B cell (primary cell): ENCODE results near the gene SLC25A26. TPM values are rescaled to one million over a fixed set of nuclear protein-coding genes. Genes with fewer than 3 reads are reported as not detected.

Source experiments
- ATAC-seq: fragments of 200-7000 bp; cut with Tn5 transposase; one replicate; pipeline ENCODE4 v1.10.0; 2021; ENCODE audit warnings: low read depth, mild to moderate bottlenecking, moderate number of reproducible peaks, moderate library complexity
- CTCF ChIA-PET: fragments of 350-600 bp; sonication (Branson Sonifier 250); formaldehyde crosslinking; loops from one replicate; lab custom pipeline; 2021; ENCODE audit warnings: antibody characterized with exemption, inconsistent platforms; lab: Charles Lee
- POLR2A ChIA-PET: fragments of 350-600 bp; sonication (Branson Sonifier 250); formaldehyde crosslinking; loops from one replicate; lab custom pipeline; 2021; ENCODE audit warnings: antibody characterized with exemption; lab: Charles Lee
- DNase-seq: peaks from one replicate; pipeline ENCODE4 v3.0.0; 2013
- H2AFZ ChIP-seq: 2 replicates; pipeline ENCODE4 v1.6.1; 2012; ENCODE audit warnings: mild to moderate bottlenecking, low read depth, low read length; ENCODE audit not compliant: insufficient read depth, poor library complexity, severe bottlenecking
- H3K27ac ChIP-seq, 2 donors: 1 replicate in 1 of 2; 2 replicates in 1 of 2; pipeline ENCODE4 v1.5.1; 2012 to 2013; ENCODE audit warnings: low read length in 2 of 2, mild to moderate bottlenecking in 2 of 2, moderate library complexity in 1 of 2
- H3K27me3 ChIP-seq, 4 experiments: fragments of 200-600 bp in 1 of 4; sonication (generic) in 1 of 4; replicated peaks in 1 of 4; 1 replicate in 2 of 4; 2 replicates in 2 of 4; pipeline versions ENCODE4 v1.6.1 to v1.7.0; 2013 to 2016; ENCODE audit warnings: low read length in 3 of 4, mild to moderate bottlenecking in 2 of 4, mixed read lengths in 1 of 4, moderate library complexity in 1 of 4; ENCODE audit not compliant: insufficient read depth in 4 of 4, control insufficient read depth in 3 of 4; ENCODE audit errors: control extremely low read depth in 1 of 4
- H3K36me3 ChIP-seq, 2 experiments: replicated peaks in 1 of 2; 1 replicate in 1 of 2; 2 replicates in 1 of 2; pipeline versions ENCODE4 v1.6.1 to v1.7.1; 2013; ENCODE audit warnings: low read length in 1 of 2; ENCODE audit not compliant: insufficient read depth in 2 of 2, control insufficient read depth in 1 of 2; ENCODE audit errors: control extremely low read depth in 1 of 2, extremely low read depth in 1 of 2
- H3K4me1 ChIP-seq, 2 donors: fragments of 200-600 bp in 1 of 2; sonication (generic) in 1 of 2; 1 replicate in 1 of 2; 2 replicates in 1 of 2; pipeline versions ENCODE4 v1.5.1 to v1.6.1; 2013 to 2017; ENCODE audit warnings: low read length in 2 of 2; ENCODE audit not compliant: control insufficient read depth in 2 of 2, insufficient read depth in 2 of 2
- H3K4me2 ChIP-seq: replicated peaks from 2 replicates; pipeline ENCODE3; 2012; ENCODE audit warnings: mild to moderate bottlenecking, low read depth, low read length; ENCODE audit not compliant: poor library complexity, severe bottlenecking
- H3K4me3 ChIP-seq, 5 experiments: fragments of 200-600 bp in 1 of 5; sonication (generic) in 1 of 5; 1 replicate in 3 of 5; 2 replicates in 2 of 5; pipeline versions ENCODE4 v1.5.1 to v1.7.0; 2011 to 2016; ENCODE audit warnings: low read length in 4 of 5, mild to moderate bottlenecking in 4 of 5, low read depth in 2 of 5, control low read depth in 1 of 5, moderate library complexity in 1 of 5; ENCODE audit not compliant: insufficient read depth in 1 of 5; ENCODE audit errors: control extremely low read depth in 1 of 5, extremely low read depth in 1 of 5
- H3K79me2 ChIP-seq: fragments of 200-600 bp; sonication (generic); one replicate; pipeline ENCODE4 v1.6.0; 2016; ENCODE audit warnings: low read length; ENCODE audit not compliant: control insufficient read depth, insufficient read depth
- H3K9ac ChIP-seq: fragments of 200-600 bp; sonication (generic); 2 replicates; pipeline ENCODE4 v1.6.1; 2017; ENCODE audit warnings: mild to moderate bottlenecking, low read length, moderate library complexity
- H3K9me3 ChIP-seq, 3 donors: one replicate each; pipeline versions ENCODE4 v1.6.1 to v1.7.1; 2013; ENCODE audit warnings: low read length in 2 of 3; ENCODE audit not compliant: control insufficient read depth in 2 of 3, insufficient read depth in 1 of 3; ENCODE audit errors: control extremely low read depth in 1 of 3
- H4K20me1 ChIP-seq: 2 replicates; pipeline ENCODE4 v1.6.0; 2012; ENCODE audit warnings: mild to moderate bottlenecking, low read length; ENCODE audit not compliant: insufficient read depth, control insufficient read depth, poor library complexity, severe bottlenecking
- H3K27ac Mint-ChIP-seq: one replicate; pipeline ENCODE4 v1.8.0; 2021; ENCODE audit warnings: mixed read lengths
- H3K27me3 Mint-ChIP-seq: one replicate; pipeline ENCODE4 v1.8.0; 2021; ENCODE audit warnings: mixed read lengths
- H3K4me1 Mint-ChIP-seq: one replicate; pipeline ENCODE4 v1.8.0; 2021; ENCODE audit warnings: mixed read lengths
- H3K4me3 Mint-ChIP-seq: one replicate; pipeline ENCODE4 v1.8.0; 2021; ENCODE audit warnings: mixed read lengths
- H3K9me3 Mint-ChIP-seq: one replicate; pipeline ENCODE4 v1.8.0; 2022; ENCODE audit warnings: mixed read lengths; ENCODE audit not compliant: insufficient read depth
- EZH2 ChIP-seq: IDR thresholded peaks from 2 replicates; pipeline ENCODE4 v1.6.1; 2012; ENCODE audit warnings: borderline replicate concordance, low read depth, mild to moderate bottlenecking, moderate library complexity, low read length; ENCODE audit not compliant: insufficient read depth, poor library complexity, severe bottlenecking
- WGBS: methylation state at CpG from one replicate; pipeline ENCODE4 v1.1.5; 2013; ENCODE audit warnings: missing lambda C conversion rate; ENCODE audit not compliant: insufficient coverage; 5-methylcytosine and 5-hydroxymethylcytosine counted together
- intact Hi-C: fragments of 100-400 bp; cut with micrococcal nuclease; formaldehyde crosslinking; loops from one replicate; pipeline ENCODE4 v1.10.0; 2022
- polyA plus RNA-seq: library from polyadenylated mRNA; depleted of rRNA; stranded (reverse); fragments of >200 nt; gene quantifications from 2 replicates; pipeline ENCODE4 v1.2.3, GENCODE V29; 2012
- total RNA-seq, 2 donors: library from RNA; stranded (reverse); fragments of 120-200 nt in 1 of 2; gene quantifications; 1 replicate in 1 of 2; 2 replicates in 1 of 2; pipeline versions ENCODE4 v1.2.3 to v1.2.4, GENCODE V29; 2013 to 2022
- TF ChIP-seq, protein P1 (sequence below): fragments of 200-600 bp; IDR thresholded peaks from one replicate; pipeline ENCODE4 v1.8.0; 2022; ENCODE audit warnings: antibody characterized with exemption, mild to moderate bottlenecking

Gene SLC25A26
- total and polyA plus RNA-seq, 2 donors (not counting 1 experiment from before 2014, with no cell fraction given), result 22.3 to 23.8 TPM

DNA sequence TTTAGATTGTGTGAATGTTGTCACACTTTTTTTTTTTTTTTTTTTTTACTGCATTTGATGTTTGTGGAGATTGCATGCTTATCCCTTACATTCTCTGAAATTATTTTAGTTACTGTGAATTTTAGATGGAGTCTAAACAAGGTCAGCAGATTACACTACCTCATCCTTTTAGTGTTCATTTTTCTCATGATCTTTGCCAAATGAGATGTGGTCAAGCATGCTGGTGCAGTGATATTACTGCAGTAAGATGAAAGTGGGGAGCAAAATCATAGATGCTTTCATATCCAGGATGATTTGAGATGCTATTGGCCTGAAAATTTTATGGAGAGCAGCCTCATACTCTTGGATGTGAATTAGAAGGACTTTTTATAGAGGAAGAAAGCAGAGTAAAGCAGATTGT is 45.8 kb downstream of the SLC25A26 start:
- Mint-ChIP-seq H3K9me3 (no peaks in the 10 kb centered on the region), H3K4me3 (no peak overlapping the region), H3K4me1 (peaks cover 25% of the 10 kb centered on the region), H3K27me3 (no peaks in the 10 kb centered on the region), H3K27ac (no peak overlapping the region)
- Histone ChIP-seq H3K4me1 (peaks cover 17 to 18% of the 10 kb centered on the region in 2 donors), H3K79me2 (no peaks in the 10 kb centered on the region), H3K9me3 (peaks cover 0 to 1% (median 0%) of the 10 kb centered on the region in 3 donors), H3K36me3 (peaks cover 3 to 5% of the 10 kb centered on the region in 2 experiments), H3K27me3 (no peaks in the 10 kb centered on the region), H4K20me1 (peaks cover 19% of the 10 kb centered on the region), H2AFZ (no peak overlapping the region), H3K4me3 (no peak overlapping the region), H3K27ac (no peak overlapping the region), H3K9ac (no peak overlapping the region), H3K4me2 (peak overlapping the region; percentile 20)
- POLR2A ChIA-PET, result no interaction called here
- CTCF ChIA-PET, result interaction anchor here (1.1 to 1.4 kb wide), 3 partner anchors 12 to 141 kb away, joined by 3 read pairs; no protein-coding TSS in a partner anchor
- intact Hi-C loops, result no loop called here
- no peak for ATAC-seq
- no peak for DNase-seq
- TF ChIP-seq EZH2, result no peak
- TF ChIP-seq, protein P1, sequence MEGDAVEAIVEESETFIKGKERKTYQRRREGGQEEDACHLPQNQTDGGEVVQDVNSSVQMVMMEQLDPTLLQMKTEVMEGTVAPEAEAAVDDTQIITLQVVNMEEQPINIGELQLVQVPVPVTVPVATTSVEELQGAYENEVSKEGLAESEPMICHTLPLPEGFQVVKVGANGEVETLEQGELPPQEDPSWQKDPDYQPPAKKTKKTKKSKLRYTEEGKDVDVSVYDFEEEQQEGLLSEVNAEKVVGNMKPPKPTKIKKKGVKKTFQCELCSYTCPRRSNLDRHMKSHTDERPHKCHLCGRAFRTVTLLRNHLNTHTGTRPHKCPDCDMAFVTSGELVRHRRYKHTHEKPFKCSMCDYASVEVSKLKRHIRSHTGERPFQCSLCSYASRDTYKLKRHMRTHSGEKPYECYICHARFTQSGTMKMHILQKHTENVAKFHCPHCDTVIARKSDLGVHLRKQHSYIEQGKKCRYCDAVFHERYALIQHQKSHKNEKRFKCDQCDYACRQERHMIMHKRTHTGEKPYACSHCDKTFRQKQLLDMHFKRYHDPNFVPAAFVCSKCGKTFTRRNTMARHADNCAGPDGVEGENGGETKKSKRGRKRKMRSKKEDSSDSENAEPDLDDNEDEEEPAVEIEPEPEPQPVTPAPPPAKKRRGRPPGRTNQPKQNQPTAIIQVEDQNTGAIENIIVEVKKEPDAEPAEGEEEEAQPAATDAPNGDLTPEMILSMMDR, result no peak

DNA sequence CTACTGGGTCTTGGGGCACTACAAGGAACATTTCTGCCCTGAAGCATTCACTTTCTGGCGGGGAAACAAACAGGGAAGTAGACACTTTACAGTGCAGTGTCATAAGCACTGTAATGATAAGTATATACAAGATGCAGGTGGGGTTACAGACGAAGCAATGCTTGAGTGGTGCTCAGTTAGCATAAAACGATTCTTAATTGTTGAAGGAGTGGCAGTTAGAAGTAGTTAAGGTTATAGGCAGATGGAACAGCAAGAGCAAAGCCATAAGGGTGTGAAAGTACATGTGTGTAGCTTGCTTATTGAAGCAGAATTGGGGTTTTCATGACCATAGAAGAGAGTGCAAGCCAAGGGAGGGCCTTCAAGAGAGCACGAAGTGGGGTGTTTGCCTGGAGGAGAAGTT is 46.2 kb downstream of the SLC25A26 start:
- Histone ChIP-seq H3K4me1 (peaks cover 17 to 18% of the 10 kb centered on the region in 2 donors), H3K79me2 (no peaks in the 10 kb centered on the region), H3K27me3 (no peaks in the 10 kb centered on the region), H3K36me3 (peaks cover 5% of the 10 kb centered on the region in 2 experiments), H3K9me3 (peaks cover 0 to 1% (median 0%) of the 10 kb centered on the region in 3 donors), H4K20me1 (peaks cover 14% of the 10 kb centered on the region), H3K9ac (no peak overlapping the region), H3K4me2 (peak overlapping the region; percentile 20), H3K4me3 (no peak overlapping the region), H2AFZ (no peak overlapping the region), H3K27ac (no peak overlapping the region)
- no peak for TF ChIP-seq EZH2
- ChIA-PET CTCF (interaction anchor here (1.1 to 1.4 kb wide), 3 partner anchors 13 to 140 kb away, joined by 3 read pairs; no protein-coding TSS in a partner anchor), POLR2A (no interaction called here)
- ATAC-seq (peak; percentile 89), DNase-seq (peak; percentile 79)
- H3K4me3 Mint-ChIP-seq, result peak overlapping the region; percentile 4
- peak overlapping the region; percentile 18 for H3K27ac Mint-ChIP-seq
- intact Hi-C loops, result no loop called here
- H3K9me3 Mint-ChIP-seq, result no peaks in the 10 kb centered on the region
- WGBS, result 3% methylated on average over 4 of the region's 4 CpGs
- H3K27me3 Mint-ChIP-seq, result no peaks in the 10 kb centered on the region
- peaks cover 25% of the 10 kb centered on the region for H3K4me1 Mint-ChIP-seq
